H9 (cell line): ENCODE data around the gene NTN3. TPM values are rescaled to one million over a fixed set of nuclear protein-coding genes. Genes with fewer than 3 reads are reported as not detected.

Experiments used
- DNase-seq: peaks from one replicate; pipeline ENCODE4 v3.0.0-alpha.2; 2017
- H2AFZ ChIP-seq: one replicate; pipeline ENCODE4 v1.6.1; 2013; ENCODE audit warnings: mild to moderate bottlenecking, low read length, control low read depth, moderate library complexity
- H2AK5ac ChIP-seq: 2 replicates; pipeline ENCODE4 v1.6.1; 2013; ENCODE audit warnings: low read length, control low read depth, mixed read lengths; ENCODE audit not compliant: insufficient read length
- H2BK120ac ChIP-seq: one replicate; pipeline ENCODE4 v1.6.1; 2013; ENCODE audit warnings: low read depth, mild to moderate bottlenecking, low read length, control low read depth, inconsistent platforms; ENCODE audit not compliant: poor library complexity, severe bottlenecking
- H2BK12ac ChIP-seq: 2 replicates; pipeline ENCODE4 v1.6.1; 2013; ENCODE audit warnings: low read length, control low read depth, mixed read lengths, low read depth; ENCODE audit not compliant: insufficient read length
- H2BK15ac ChIP-seq: 2 replicates; pipeline ENCODE4 v1.6.1; 2013; ENCODE audit warnings: low read depth, low read length, control low read depth
- H2BK20ac ChIP-seq: one replicate; pipeline ENCODE4 v1.6.1; 2013; ENCODE audit warnings: low read depth, mild to moderate bottlenecking, low read length, control low read depth, inconsistent platforms; ENCODE audit not compliant: poor library complexity, severe bottlenecking
- H2BK5ac ChIP-seq: 2 replicates; pipeline ENCODE4 v1.6.1; 2013; ENCODE audit warnings: low read length, control low read depth, mixed read lengths; ENCODE audit not compliant: insufficient read length
- H3K14ac ChIP-seq: 2 replicates; pipeline ENCODE4 v1.6.1; 2013; ENCODE audit warnings: low read length, control low read depth; ENCODE audit not compliant: insufficient read depth
- H3K18ac ChIP-seq: 2 replicates; pipeline ENCODE4 v1.6.1; 2013; ENCODE audit warnings: low read depth, mild to moderate bottlenecking, mixed read lengths, low read length, control low read depth; ENCODE audit not compliant: insufficient read length
- H3K23ac ChIP-seq: 2 replicates; pipeline ENCODE4 v1.6.1; 2013; ENCODE audit warnings: low read length, control low read depth, mixed read lengths, low read depth; ENCODE audit not compliant: insufficient read length
- H3K23me2 ChIP-seq: 2 replicates; pipeline ENCODE4 v1.6.1; 2013; ENCODE audit warnings: low read depth, mild to moderate bottlenecking, mixed read lengths, low read length, control low read depth; ENCODE audit not compliant: insufficient read length, poor library complexity, severe bottlenecking
- H3K27ac ChIP-seq: 2 replicates; pipeline ENCODE4 v1.5.1; 2013; ENCODE audit warnings: low read length, control low read depth, mixed read lengths, low read depth; ENCODE audit not compliant: insufficient read length
- H3K27me3 ChIP-seq: 2 replicates; pipeline ENCODE4 v1.6.1; 2013; ENCODE audit warnings: low read length, control low read depth, inconsistent platforms; ENCODE audit not compliant: insufficient read depth
- H3K4ac ChIP-seq: 2 replicates; pipeline ENCODE4 v1.6.1; 2013; ENCODE audit warnings: low read depth, mild to moderate bottlenecking, control low read depth, inconsistent platforms, low read length, moderate library complexity
- H3K4me1 ChIP-seq: 2 replicates; pipeline ENCODE4 v1.6.1; 2013; ENCODE audit warnings: low read length, control low read depth, inconsistent platforms; ENCODE audit not compliant: insufficient read depth
- H3K4me2 ChIP-seq: 2 replicates; pipeline ENCODE4 v1.6.1; 2013; ENCODE audit warnings: low read length, control low read depth, mixed read lengths; ENCODE audit not compliant: insufficient read length, insufficient read depth
- H3K56ac ChIP-seq: 2 replicates; pipeline ENCODE4 v1.6.1; 2013; ENCODE audit warnings: low read depth, mild to moderate bottlenecking, mixed read lengths, low read length, control low read depth; ENCODE audit not compliant: insufficient read length
- H3K79me1 ChIP-seq: 2 replicates; pipeline ENCODE4 v1.6.1; 2013; ENCODE audit warnings: low read depth, mild to moderate bottlenecking, moderate library complexity, low read length, control low read depth, inconsistent platforms; ENCODE audit not compliant: insufficient read depth, poor library complexity, severe bottlenecking
- H3K79me2 ChIP-seq: 2 replicates; pipeline ENCODE4 v1.6.1; 2013; ENCODE audit warnings: low read length, control low read depth, inconsistent platforms; ENCODE audit not compliant: insufficient read depth
- H3K9ac ChIP-seq: 2 replicates; pipeline ENCODE4 v1.6.1; 2013; ENCODE audit warnings: low read length, control low read depth, mixed read lengths; ENCODE audit not compliant: insufficient read length; ENCODE audit errors: extremely low read depth
- H3K9me3 ChIP-seq: one replicate; pipeline ENCODE4 v1.6.1; 2013; ENCODE audit warnings: low read depth, low read length, inconsistent platforms; ENCODE audit not compliant: control insufficient read depth
- H3T11ph ChIP-seq: one replicate; pipeline ENCODE4 v1.6.1; 2013; ENCODE audit warnings: mild to moderate bottlenecking, low read length, control low read depth, inconsistent platforms
- H4K20me1 ChIP-seq: one replicate; pipeline ENCODE4 v1.6.1; 2013; ENCODE audit not compliant: control insufficient read depth, insufficient read length, insufficient read depth
- H4K5ac ChIP-seq: 2 replicates; pipeline ENCODE4 v1.6.1; 2013; ENCODE audit warnings: low read depth, mild to moderate bottlenecking, mixed read lengths, low read length, control low read depth; ENCODE audit not compliant: insufficient read length
- H4K8ac ChIP-seq: replicated peaks from 2 replicates; pipeline ENCODE4 v1.6.1; 2013; ENCODE audit warnings: low read length, control low read depth, mixed read lengths, low read depth; ENCODE audit not compliant: insufficient read length
- H4K91ac ChIP-seq: 2 replicates; pipeline ENCODE4 v1.6.1; 2013; ENCODE audit warnings: low read depth, mild to moderate bottlenecking, moderate library complexity, mixed read lengths, low read length, control low read depth; ENCODE audit not compliant: insufficient read length
- H3K27ac Mint-ChIP-seq, 3 experiments: 2 replicates in 2 of 3; 3 replicates in 1 of 3; pipeline ENCODE4 v1.8.0; 2020 to 2021; ENCODE audit warnings: mixed read lengths in 3 of 3, mild to moderate bottlenecking in 1 of 3, moderate library complexity in 1 of 3
- H3K27me3 Mint-ChIP-seq: 2 replicates; pipeline ENCODE4 v1.8.0; 2021; ENCODE audit warnings: low read depth, mild to moderate bottlenecking, moderate library complexity, mixed read lengths
- H3K36me3 Mint-ChIP-seq, 3 experiments: 2 replicates in 2 of 3; 3 replicates in 1 of 3; pipeline ENCODE4 v1.8.0; 2020 to 2021; ENCODE audit warnings: low read depth in 3 of 3, mixed read lengths in 3 of 3; ENCODE audit not compliant: insufficient read depth in 1 of 3
- H3K4me1 Mint-ChIP-seq, 2 experiments: 2 replicates each; pipeline ENCODE4 v1.8.0; 2020; ENCODE audit warnings: mixed read lengths in 2 of 2
- H3K4me3 Mint-ChIP-seq, 2 experiments: 2 replicates in 1 of 2; 3 replicates in 1 of 2; pipeline ENCODE4 v1.8.0; 2020 to 2021; ENCODE audit warnings: mild to moderate bottlenecking in 2 of 2, mixed read lengths in 2 of 2, moderate library complexity in 1 of 2
- H3K9me3 Mint-ChIP-seq, 2 experiments: 2 replicates in 1 of 2; 3 replicates in 1 of 2; pipeline ENCODE4 v1.8.0; 2020; ENCODE audit warnings: mild to moderate bottlenecking in 2 of 2, mixed read lengths in 2 of 2, moderate library complexity in 1 of 2
- WGBS: extraction: QIAGEN DNeasy Blood & Tissue Kit; methylation state at CpG from one replicate; pipeline ENCODE4 v1.1.7; 2013; ENCODE audit warnings: missing lambda C conversion rate, low lambda C conversion rate, mixed read lengths; ENCODE audit not compliant: insufficient read length; ENCODE audit errors: extremely low coverage; 5-methylcytosine and 5-hydroxymethylcytosine counted together
- total RNA-seq: library from RNA; stranded (reverse); gene quantifications from 2 replicates; pipeline ENCODE4 v1.2.1, GENCODE V29; 2021
- TF ChIP-seq, protein P1 (sequence below): fragments of 200-600 bp; sonication (generic); conservative IDR thresholded peaks from 3 replicates; pipeline ENCODE4 v1.8.0; 2021; ENCODE audit warnings: antibody characterized with exemption, mild to moderate bottlenecking

Gene NTN3
- total RNA-seq, 1 experiment from 2014 or later, result 1.3 TPM

GRCh38 chr16:2487517-2487842 lies 16.4 kb downstream of the NTN3 start:
- no peak overlapping the region for H4K5ac ChIP-seq
- H3K9me3 ChIP-seq, result no peaks in the 10 kb centered on the region
- Mint-ChIP-seq H3K36me3 (no peaks in the 10 kb centered on the region), H3K27me3 (no peaks in the 10 kb centered on the region), H3K4me1 (peaks cover 9 to 15% of the 10 kb centered on the region in 2 experiments), H3K9me3 (no peaks in the 10 kb centered on the region), H3K27ac (peak overlapping the region in 2 of 3 experiments; percentile 64 to 71; a peak in 5 of 7 replicates), H3K4me3 (no peak overlapping the region)
- no peak overlapping the region for H3T11ph ChIP-seq
- no peak overlapping the region for H4K91ac ChIP-seq
- no peak overlapping the region for H3K27ac ChIP-seq
- no peak overlapping the region for H2BK120ac ChIP-seq
- no peak overlapping the region for H3K9ac ChIP-seq
- no peak overlapping the region for H2BK12ac ChIP-seq
- no peak overlapping the region for H2BK5ac ChIP-seq
- H2BK20ac ChIP-seq, result no peak overlapping the region
- no peaks in the 10 kb centered on the region; the same call in 1 of the 2 replicates for H3K79me2 ChIP-seq
- no peak overlapping the region for H4K8ac ChIP-seq
- DNase-seq, result no peak
- no peak overlapping the region for H3K23ac ChIP-seq
- WGBS, result no CpG with 5 or more reads among the region's 8 CpGs
- no peak overlapping the region for H3K56ac ChIP-seq
- no peaks in the 10 kb centered on the region for H3K23me2 ChIP-seq
- H2BK15ac ChIP-seq, result no peak overlapping the region
- H3K4me2 ChIP-seq, result no peak overlapping the region
- no peak overlapping the region for H3K18ac ChIP-seq
- TF ChIP-seq, protein P1, sequence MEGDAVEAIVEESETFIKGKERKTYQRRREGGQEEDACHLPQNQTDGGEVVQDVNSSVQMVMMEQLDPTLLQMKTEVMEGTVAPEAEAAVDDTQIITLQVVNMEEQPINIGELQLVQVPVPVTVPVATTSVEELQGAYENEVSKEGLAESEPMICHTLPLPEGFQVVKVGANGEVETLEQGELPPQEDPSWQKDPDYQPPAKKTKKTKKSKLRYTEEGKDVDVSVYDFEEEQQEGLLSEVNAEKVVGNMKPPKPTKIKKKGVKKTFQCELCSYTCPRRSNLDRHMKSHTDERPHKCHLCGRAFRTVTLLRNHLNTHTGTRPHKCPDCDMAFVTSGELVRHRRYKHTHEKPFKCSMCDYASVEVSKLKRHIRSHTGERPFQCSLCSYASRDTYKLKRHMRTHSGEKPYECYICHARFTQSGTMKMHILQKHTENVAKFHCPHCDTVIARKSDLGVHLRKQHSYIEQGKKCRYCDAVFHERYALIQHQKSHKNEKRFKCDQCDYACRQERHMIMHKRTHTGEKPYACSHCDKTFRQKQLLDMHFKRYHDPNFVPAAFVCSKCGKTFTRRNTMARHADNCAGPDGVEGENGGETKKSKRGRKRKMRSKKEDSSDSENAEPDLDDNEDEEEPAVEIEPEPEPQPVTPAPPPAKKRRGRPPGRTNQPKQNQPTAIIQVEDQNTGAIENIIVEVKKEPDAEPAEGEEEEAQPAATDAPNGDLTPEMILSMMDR, result no peak
- no peak overlapping the region for H2AFZ ChIP-seq
- no peak overlapping the region for H3K4ac ChIP-seq
- H2AK5ac ChIP-seq, result no peak overlapping the region
- H3K79me1 ChIP-seq, result no peaks in the 10 kb centered on the region
- H3K27me3 ChIP-seq, result no peaks in the 10 kb centered on the region
- H4K20me1 ChIP-seq, result no peaks in the 10 kb centered on the region
- no peak overlapping the region for H3K14ac ChIP-seq
- H3K4me1 ChIP-seq, result no peaks in the 10 kb centered on the region
